GM19463 (cell line): ENCODE data around the gene NME7.
"Not testable (repeated sequence)": the region's sequence is repeated elsewhere in the genome, so short reads cannot be mapped to it uniquely, and the experiment has no call there.

Experiments used
- ATAC-seq: cut with Tn5 transposase; IDR thresholded peaks from one replicate; pipeline ENCODE4 v1.9.1; 2021; ENCODE audit warnings: mild to moderate bottlenecking, moderate library complexity; ENCODE audit not compliant: unreplicated experiment

NME7 gene

DNA sequence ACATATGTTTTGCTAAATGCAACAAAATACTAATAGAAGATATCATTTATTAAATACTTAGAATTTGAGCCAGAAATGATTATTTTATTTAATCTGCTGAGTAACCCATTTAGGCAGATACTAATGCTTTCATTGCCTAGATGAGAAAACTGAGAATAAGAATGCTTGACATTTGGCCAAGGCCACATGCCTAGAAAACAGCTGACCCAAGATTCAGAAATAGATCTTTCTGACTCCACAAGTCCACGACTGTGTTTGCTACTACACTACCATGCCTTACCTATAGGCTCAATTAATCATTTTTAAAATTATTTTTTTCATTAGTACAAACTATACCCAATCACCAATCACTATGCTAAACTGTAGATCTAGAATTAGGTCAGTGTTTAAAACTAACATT, 131.5 kb downstream of the NME7 start:
- no peak for ATAC-seq

DNA sequence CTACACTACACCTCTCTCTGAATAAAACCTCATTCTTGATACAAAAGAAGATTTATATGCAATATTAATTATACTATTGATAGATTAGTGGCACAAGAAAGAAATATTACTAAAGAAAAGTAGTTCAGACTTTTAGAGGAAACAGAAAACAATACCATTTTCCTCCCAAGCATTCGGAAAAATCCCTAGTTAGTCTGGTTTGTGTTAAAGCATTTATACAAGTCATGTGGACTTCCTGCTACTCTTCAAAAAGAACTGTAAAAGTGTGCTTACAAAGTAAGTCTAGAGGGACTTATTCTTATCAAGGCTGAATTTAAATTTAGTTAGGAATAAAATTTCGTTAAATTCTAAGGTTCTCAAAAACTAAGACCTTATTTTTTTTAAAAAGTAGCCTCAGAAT, 132.0 kb downstream of the NME7 start:
- no peak for ATAC-seq

DNA sequence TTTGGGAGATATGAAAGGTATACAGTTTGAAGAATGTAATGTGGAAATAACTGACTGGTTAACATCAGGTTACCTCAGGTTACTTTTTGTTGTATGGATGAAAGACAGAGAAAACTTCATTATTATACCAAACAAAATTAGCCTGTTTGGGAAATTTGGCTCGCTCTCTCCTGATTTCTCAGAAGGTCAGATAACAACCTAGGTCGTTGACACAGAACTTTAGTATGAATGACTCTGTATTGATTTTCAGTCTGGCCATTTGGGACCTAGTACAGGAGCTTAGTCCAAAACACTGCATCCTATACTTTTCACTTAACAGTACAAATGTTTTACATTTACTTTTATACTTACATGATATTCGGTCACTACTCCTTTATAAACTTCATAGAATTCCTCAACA, 132.8 kb downstream of the NME7 start:
- ATAC-seq: no peak

DNA sequence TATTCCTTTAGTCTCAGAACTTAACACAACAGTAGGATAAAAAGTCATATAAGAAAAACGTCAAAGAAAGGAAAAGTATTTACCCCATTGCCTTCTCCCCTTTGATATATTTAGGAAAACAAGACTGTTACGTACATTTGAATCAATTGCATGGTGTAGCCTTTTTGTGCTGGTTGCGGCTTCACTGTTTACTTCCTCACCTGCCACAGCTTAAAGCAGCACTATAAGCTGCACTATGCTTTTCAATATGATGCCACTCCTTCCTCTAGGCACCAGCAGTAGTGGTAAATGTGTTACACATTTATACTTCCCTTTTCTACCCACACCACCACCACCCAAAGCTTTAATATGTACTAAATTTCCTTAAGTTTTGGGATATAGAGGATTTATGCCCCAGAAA, 150.0 kb downstream of the NME7 start:
- ATAC-seq: no peak

DNA sequence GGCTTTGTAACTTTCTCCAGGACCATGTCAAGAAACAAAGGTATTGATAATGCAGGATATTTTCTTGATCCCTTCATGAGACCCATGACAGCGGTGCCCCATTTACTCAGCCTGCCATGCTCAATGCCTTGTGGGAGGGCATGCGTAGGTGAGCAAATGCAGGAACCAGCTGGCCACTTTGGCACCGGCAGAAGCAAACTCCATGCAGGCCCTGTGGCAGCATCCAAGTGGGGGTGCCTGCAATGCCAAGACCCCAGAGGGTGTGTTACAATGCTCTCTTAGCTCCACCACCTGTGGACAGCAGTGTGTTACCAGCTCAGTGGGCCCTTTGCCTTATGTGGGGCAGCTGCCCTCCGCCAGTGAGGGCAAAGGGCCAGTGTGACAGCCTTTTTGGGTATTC, 153.0 kb downstream of the NME7 start:
- ATAC-seq: no peak

DNA sequence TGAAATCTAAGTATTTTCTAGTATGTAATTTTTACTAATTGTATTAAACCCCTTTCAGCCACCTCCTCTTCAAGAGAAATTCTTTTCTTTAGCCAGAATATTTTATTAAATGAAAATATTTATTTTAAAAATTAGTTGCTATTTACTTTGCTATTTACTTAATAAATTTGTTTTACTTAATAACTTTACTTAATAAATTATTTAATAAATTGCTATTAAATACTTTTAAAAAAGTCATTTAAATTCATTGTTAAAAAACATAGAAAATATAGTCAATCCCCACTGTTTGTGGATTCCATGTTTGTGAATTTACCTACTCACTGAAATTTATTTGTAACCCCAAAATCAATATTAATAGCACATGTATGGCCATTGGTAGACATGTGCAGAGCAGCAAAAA, 155.5 kb downstream of the NME7 start:
- ATAC-seq: no peak

DNA sequence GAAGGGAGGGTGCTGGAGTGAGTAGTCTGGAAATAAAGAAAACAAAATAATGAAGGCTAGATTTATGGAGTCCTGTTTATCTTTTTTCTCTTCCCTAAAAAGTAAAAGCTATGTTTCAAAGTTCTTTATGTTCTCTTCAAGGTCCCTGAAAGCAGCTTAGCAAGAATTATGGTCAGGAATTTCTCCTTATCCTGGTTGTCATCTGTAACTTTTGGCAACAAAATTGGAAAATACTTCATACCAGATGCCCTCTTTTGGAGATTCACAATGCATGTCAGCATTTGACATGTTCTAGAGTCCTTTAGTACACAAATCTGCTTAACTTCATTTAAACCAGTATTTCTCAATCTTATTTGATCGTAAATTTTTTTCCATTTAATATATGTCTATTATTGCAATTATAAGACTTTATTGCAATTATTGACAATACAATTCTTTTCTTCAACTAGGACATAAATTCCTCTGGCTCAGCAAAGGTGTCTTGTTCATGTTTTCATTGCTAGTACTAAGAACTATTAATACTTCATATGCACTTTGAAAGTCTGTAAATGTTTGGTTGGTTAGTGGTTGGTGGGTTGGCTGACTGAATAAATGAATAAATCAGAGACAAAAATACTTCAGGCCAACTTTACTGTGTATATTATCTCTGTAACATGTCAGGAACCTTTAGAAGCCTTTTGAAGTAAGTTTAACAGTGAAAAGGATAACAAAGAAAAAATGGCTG, 159.6 kb downstream of the NME7 start:
- ATAC-seq: no peak

DNA sequence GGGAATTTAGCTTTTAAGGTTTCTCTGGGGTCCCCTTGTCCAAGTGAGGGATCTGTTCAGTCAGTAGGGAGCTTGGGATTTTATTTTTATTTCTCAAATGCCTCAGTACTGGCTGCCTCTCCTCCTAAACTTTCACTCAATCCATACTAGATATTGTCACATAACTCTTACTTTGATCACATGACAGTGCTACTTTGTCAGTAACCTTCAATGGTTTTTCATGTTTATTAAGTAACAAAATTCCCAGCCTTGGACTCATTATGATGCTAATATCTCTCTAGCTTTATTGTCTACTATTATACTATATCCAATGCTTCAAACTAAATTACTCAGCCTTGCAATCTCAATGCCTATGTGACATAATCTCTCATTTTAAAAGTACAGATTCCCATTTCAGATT, 163.4 kb downstream of the NME7 start:
- ATAC-seq: no peak

DNA sequence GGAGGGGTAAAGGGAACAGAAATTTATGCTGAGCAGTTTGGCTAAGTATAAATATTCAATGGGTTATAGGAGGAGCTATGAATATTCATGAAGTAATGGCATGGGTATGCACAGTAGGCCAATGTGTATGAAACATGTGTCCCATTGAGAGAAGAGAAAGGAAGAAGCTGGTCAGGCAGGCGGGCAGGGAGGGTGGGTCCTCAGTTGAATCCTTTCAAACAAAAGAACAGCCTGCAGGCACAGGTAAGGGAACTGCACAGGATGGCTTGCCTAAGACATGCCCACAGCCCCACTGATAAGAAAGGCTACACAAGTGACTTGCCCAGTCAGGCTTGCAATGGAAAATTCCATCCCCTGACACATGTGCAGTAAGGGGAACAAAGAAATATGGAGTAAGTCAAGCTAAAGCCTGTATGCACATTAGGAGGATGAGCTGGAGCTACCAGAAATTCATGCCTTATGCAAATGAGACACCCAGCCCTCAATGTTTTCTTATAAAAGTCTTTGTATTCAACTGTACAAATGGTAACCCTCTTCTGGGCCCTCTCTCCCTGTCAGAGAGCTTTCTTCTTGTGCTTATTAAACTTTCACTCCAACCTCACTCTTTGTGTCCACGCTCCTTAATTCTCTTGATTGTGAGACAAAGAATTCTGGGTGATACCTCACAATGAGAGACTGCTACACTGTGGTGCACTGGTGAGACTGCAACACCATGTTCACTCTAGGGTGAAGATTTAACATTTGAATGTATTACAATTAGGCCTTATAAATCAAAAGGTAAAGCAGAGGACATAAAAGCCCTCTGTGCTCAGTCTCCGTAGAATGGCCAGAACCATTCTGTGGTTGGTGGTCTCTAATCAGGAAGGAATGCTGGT, 164.6 kb downstream of the NME7 start:
- ATAC-seq: no peak

DNA sequence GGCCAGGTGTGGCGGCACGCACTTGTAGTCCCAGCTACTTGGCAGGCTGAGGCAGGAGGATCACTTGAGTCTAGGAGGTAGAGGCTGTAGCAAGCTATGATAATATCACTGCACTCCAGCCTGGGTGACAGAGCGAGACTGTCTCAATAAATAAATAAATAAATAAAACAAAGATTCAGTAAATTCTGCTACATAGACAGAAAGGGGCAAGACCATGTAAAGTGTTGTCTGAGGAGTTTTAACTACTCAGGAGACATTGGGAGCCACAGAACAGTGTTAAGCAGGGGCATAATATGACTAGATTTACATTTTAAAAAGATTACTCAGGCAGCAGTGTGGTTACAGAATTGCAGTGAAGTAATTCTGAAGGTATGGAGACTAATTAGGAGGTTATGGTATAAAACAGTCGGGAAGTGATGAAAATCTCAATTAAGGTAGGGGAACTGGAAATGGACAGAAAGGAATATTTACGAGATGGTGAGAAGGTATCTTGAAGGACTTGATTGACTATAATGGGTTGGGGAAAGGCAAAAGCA, 166.4 kb downstream of the NME7 start:
- no peak for ATAC-seq

DNA sequence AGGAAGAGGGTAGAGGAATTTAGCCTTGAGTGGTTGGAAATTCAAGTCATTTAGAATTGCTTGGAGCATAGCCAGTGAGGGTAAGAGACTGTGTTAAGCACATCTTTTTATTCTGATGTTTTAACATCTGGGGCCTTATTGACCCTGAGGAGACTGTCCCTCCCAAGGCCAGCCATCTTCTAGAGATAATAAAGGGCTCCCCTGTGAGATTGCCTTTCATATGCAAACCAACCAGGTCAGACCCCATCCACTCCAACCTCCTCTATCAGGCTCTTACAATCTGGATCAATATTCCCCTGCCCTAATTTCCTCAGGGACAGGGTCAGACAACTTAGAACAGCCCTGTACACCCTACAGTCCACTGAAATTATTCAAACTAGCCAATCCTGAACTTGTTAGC, 167.3 kb downstream of the NME7 start:
- no peak for ATAC-seq

DNA sequence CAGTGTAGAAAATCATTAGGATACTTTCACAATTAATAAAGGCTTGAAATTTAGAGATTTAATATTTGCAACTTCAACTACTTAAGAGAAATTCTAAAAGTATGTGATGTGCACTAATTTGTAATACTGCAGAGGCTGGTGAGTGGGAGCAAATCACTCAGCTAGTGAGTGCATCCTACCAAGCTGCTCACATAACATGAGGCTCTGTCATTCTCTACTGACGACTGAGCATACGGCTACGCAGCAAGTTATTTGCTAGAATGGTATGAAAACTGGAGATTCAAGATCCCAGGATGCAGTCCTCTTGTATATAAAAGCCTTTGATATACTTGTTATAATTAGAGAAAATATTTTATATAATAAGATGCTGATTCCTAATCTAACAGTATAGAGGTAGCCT, 171.0 kb downstream of the NME7 start:
- ATAC-seq: no peak

DNA sequence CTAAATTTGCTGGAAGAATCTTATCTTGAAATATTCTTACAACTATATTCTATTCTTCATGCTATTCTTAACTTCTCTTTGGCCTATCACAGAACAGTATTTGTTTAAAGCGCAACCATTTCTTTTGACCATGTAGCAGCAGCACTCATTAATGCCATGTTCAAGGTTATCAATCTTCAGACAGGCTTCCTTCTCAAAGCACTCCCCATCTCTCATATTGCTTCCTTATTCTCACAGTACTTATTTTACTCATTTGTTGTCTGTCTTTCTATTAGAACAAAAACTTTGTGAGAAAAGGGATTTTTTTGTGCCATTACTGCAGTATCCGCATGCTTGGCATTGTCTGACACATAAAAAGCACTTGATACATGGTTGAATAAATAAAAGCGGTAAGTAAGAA, 171.4 kb downstream of the NME7 start:
- ATAC-seq: no peak

DNA sequence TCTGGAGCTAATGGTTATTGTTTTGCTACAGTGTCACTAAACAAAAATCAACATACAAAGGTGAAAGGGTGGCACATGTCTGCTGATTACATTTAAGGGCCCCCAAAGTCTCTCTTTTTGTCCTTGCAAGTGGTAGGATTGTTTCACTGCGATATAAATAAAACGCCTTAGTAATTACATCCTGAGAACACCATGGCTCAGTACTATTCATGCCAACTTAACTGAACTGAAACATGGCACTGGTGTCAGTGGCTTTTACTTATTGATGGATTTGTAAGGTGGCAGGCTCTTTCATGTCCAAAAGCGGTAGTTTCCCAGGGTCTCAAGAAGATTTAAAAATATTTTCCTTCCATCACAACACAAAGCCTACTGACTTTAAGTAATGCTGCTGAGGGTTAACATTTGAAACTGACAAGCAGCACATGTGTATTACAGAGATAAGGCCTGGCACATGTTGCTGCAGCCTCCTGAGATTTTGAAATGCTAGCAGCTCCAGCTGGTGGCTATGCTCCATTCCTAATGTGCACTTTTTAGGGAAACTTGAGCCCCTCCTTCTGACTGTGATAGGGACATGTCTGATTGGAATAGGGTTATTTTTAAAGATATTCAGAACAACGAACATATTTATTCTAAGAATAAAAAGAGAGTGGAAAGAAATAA, 174.3 kb downstream of the NME7 start:
- ATAC-seq: no peak

DNA sequence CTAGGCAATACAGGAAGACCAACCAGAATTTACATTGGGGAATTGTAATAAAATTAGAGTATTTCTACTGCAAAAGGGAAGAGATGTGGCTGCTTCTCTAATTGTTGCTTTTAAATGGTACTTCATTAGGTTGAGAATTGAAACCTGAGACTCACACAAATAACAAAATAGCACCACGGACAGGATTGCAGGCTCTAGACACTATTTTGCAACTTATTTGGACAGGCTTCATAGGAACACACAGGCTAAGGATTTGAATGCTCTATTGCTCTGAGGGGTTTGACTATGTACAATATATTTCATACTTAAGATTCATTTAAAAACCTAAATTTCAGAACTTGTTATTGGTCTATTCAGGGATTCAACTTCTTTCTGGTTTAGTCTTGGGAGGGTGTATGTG, 181.5 kb downstream of the NME7 start:
- ATAC-seq: no peak

DNA sequence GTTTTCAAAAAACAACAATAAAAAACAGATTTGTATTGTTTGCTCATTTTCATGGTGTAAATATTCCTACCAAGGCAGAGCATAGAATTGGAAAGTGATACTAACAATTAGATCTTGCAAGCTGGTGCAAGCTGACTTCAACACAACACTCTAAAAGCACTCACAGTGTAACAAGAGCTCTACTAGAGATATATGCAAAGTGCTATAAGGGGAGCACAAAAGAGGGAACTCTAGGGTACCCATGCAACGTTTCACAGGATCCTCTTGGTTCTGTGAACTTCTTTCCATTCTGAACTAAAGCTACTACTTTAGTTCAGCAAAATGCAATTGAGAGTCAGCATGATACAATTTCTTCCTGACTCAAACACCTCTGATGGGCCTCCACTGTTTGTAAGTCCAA, 182.8 kb downstream of the NME7 start:
- ATAC-seq: no peak

DNA sequence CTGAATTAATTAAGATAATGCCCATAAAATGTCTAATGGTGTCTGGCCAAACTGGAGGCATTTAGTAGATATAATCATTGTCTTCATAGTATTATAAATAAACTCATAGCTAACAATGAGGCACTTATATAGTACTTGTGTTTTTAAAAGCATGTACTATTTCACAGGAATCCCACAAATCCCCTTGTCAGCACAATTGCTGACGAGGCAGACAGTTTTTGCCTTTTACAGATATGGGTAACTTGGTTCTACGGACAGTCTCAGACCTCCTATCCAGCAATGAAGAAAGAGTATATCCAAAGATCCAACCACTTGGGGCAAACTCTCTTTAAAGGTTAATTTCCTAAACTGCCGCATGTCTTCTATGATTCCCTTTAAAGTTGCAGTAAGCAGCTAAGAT, 187.4 kb downstream of the NME7 start:
- no peak for ATAC-seq

DNA sequence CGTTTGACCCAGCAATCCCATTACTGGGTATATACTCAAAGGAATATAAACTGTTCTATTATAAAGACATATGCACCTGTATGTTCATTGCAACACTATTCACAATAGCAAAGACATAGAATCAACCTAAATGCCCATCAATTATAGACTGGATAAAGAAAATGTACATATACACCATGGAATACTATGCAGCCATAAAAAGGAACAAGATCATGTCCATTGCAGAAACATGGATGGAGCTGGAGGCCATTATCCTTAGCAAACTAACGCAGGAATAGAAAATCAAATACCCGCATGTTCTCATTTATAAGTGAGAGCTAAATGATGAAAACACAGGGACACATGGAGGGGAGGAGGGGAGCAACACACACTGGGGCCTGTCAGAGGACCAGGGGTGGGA, 188.2 kb downstream of the NME7 start:
- not testable (repeated sequence) for ATAC-seq

DNA sequence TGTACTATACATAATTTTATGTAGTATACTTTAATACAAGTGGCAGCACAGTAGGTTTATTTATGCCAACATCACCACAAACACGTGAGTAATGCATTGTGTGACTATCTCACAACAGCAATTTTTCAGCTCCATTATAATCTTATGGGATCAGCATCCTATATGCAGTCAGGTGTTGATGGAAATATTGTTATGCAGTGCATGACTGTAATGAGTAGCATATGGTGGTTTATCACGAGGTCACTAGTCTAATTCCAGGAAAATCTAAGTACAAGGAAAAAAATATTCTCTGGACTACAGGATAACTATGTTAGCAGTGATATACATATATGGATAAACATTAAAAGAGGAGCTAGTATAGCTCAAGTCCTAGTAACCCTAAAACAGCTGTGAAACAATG, 192.1 kb downstream of the NME7 start:
- ATAC-seq: no peak

DNA sequence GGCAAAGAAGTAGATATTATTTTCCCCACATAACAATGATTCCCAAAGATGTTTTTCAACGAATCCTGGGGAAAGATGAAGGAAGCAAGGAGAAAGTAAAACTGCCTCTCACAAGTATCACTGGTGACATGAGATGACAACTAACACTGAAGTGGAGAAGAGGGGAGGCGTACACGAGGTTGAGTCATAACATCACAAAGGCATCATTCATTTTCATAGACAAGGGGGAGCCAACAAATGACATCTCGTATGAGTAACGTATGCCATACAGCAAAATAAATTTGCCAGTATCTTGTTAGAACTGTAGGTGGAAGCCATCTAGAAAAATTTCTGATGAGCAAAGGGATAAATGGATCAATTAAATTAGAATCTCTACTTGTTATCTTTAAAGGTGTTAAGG, 204.5 kb downstream of the NME7 start:
- ATAC-seq: peak; percentile 48

DNA sequence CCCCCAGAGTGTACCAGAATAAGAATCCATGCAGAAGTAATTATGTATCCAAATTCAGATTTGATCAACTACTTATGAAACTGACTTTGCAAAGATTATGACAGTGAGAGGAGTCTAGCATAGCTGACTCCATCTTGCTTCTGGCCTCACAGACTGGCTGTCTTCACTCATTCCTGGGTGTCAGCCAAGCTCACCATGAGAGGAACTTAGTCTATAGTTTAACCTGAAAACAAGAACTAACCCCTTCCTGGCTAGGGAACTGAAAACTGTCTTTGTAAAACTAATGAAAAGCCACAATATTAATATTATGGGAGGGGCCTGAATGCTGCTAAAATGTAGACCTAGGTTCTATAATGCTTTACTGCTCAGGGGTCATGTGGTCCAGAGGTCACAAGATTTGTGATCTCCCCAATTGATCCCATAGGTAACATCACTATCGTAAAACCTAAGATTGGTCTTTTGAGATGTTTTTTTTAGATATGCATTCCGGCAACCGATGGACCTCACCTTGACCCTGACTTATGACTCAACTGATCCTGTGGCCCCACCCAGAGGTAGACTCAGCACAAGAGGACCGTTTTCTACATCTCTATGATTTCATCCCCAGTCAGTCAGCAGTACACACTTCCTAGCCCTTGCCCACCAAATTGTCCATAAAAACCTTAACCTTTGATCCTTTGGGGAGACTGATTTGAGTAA, 206.0 kb downstream of the NME7 start:
- ATAC-seq: peak; percentile 71
